ENCODE data around the gene IGSF5.

DNA sequence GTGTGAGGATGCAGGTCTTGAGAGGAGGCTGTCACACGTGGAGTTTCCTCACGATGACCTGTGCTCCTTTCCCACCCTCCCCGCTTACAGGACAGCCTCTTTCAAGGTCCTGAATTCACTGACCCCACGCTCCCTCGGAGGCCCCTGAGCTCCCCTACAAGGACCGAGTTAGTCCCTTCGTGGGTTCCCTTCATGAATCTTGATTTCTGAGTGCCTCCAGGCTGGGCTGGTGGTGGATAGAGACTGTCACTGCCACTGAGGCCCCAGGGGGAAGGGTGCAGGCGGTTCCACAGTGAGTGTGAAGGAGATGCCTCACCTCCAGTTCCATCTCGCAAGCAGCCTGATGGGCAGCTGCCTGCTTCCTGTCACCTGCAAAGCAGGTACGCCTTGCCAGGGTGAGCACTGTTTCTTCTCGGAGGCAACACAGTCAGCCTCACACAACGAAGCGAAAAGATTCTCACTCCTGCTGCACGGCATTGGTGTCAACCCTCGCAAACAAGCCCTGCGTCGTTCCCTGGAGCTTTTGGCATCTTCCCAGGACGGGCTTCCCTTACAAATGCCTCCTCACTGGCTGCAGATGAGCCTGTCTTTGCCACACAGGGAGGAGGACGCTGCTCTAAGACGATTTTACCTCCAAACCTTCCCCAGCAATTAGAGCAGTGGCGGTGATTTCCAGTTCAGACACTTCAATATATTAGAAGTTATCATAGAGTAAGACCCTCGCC, 95.6 kb downstream of the IGSF5 start:
- TF ChIP-seq BCL11B (tag by site-specific recombination; IDR thresholded peaks at IDR 0.05; ENCODE audit: low read depth) (no peak), TCF7L2 (IDR thresholded peaks at IDR 0.05; ENCODE audit: borderline replicate concordance, low read depth, low read length) (no peak)
- TF ChIP-seq, protein P1, sequence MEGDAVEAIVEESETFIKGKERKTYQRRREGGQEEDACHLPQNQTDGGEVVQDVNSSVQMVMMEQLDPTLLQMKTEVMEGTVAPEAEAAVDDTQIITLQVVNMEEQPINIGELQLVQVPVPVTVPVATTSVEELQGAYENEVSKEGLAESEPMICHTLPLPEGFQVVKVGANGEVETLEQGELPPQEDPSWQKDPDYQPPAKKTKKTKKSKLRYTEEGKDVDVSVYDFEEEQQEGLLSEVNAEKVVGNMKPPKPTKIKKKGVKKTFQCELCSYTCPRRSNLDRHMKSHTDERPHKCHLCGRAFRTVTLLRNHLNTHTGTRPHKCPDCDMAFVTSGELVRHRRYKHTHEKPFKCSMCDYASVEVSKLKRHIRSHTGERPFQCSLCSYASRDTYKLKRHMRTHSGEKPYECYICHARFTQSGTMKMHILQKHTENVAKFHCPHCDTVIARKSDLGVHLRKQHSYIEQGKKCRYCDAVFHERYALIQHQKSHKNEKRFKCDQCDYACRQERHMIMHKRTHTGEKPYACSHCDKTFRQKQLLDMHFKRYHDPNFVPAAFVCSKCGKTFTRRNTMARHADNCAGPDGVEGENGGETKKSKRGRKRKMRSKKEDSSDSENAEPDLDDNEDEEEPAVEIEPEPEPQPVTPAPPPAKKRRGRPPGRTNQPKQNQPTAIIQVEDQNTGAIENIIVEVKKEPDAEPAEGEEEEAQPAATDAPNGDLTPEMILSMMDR (tag by site-specific recombination; IDR thresholded peaks at IDR 0.05): no peak
- TF ChIP-seq, protein P2, sequence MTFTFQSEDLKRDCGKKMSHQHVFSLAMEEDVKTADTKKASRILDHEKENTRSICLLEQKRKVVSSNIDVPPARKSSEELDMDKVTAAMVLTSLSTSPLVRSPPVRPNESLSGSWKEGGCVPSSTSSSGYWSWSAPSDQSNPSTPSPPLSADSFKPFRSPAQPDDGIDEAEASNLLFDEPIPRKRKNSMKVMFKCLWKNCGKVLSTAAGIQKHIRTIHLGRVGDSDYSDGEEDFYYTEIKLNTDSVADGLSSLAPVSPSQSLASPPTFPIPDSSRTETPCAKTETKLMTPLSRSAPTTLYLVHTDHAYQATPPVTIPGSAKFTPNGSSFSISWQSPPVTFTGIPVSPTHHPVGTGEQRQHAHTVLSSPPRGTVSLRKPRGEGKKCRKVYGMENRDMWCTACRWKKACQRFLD (tag by site-specific recombination; IDR thresholded peaks at IDR 0.05): no peak
